Left cardiac atrium (tissue), 4 donors: ENCODE results near the gene SMIM15. TPM values are rescaled to one million over a fixed set of nuclear protein-coding genes. Genes with fewer than 3 reads are reported as not detected.

Source experiments
- ATAC-seq, 2 donors: fragments of 200-7000 bp; cut with Tn5 transposase; one replicate each; pipeline ENCODE4 v1.9.1; 2020; ENCODE audit warnings: mild to moderate bottlenecking in 2 of 2, moderate library complexity in 2 of 2
- DNase-seq: peaks from one replicate; pipeline ENCODE4 v3.0.0-alpha.2; 2020
- intact Hi-C, 2 donors: fragments of 100-400 bp; cut with DNase I; formaldehyde crosslinking; loops; one replicate each; pipeline versions ENCODE4 v1.14.1 to v1.15.1; 2022 to 2023
- total RNA-seq, 2 donors: library from RNA; stranded (reverse); fragmentation: NEBNext Ultra II Directional; extraction: Animal tissue kit (Norgen Biotek cat#: 25700); gene quantifications; one replicate each; pipeline ENCODE4 v1.2.1, GENCODE V29; 2021
- donor health status: DM: no; HTN: yes; CAD: no.
- donor health status: DM: no; HTN: yes; CAD: no; lungs with severe emphysema.
- donor health status: DM: yes; HTN: yes; CAD: no.
- donor health status: Dilated cardiomyopathy.

Gene SMIM15
- total RNA-seq, 2 donors from 2014 or later, result 26.0 to 32.2 TPM

- ATAC-seq (no peak), DNase-seq (no peak)
- intact Hi-C loops, result no loop called here
Observed at GRCh38 chr5:61114441-61114840, 47.8 kb downstream of the SMIM15 start.

Other genes starting within 250 kb of the SMIM15 start
- 1 to 10 TPM; 6.1 to 9.0 TPM for gene ERCC8, start 217.4 kb downstream of the SMIM15 start, total RNA-seq
- 10 to 100 TPM; 34.5 to 42.8 TPM for gene NDUFAF2, start 217.3 kb downstream of the SMIM15 start, total RNA-seq
- 1 to 10 TPM; 6.8 to 7.8 TPM for gene ZSWIM6, start 169.8 kb upstream of the SMIM15 start, total RNA-seq